ENCODE data around the gene HMGN3. TPM values are rescaled to one million over a fixed set of nuclear protein-coding genes. Genes with fewer than 3 reads are reported as not detected.

HMGN3 gene
- total RNA-seq, 1 donor from 2014 or later: 29.9 TPM

DNA sequence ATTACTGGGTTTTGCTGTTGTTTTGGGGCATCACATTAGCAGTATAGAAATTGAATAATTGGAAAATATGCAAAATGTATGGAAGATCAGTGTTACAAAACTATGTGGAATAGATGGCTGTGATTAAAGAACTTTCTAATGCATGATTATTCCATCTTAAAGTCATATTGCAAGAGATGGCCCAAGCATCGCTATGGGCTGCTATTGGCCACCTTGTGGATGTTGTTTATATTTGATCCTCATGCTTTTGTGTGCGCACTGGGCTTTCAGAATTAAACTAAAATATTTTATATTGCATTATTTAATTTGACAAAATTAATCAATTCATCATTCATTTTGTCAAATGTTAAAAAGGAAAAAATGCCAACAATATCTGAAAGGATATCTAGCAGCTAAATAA is 16.1 kb upstream of the HMGN3 start:
- ATAC-seq (ENCODE audit: low read depth): no peak
- CTCF ChIA-PET: no interaction called here
- intact Hi-C loops (cut with micrococcal nuclease): no loop called here

GRCh38 chr6:79250107-79250514 is 15.6 kb upstream of the HMGN3 start:
- intact Hi-C loops (cut with micrococcal nuclease): no loop called here
- DNase-seq: no peak
- TF ChIP-seq, protein P1, sequence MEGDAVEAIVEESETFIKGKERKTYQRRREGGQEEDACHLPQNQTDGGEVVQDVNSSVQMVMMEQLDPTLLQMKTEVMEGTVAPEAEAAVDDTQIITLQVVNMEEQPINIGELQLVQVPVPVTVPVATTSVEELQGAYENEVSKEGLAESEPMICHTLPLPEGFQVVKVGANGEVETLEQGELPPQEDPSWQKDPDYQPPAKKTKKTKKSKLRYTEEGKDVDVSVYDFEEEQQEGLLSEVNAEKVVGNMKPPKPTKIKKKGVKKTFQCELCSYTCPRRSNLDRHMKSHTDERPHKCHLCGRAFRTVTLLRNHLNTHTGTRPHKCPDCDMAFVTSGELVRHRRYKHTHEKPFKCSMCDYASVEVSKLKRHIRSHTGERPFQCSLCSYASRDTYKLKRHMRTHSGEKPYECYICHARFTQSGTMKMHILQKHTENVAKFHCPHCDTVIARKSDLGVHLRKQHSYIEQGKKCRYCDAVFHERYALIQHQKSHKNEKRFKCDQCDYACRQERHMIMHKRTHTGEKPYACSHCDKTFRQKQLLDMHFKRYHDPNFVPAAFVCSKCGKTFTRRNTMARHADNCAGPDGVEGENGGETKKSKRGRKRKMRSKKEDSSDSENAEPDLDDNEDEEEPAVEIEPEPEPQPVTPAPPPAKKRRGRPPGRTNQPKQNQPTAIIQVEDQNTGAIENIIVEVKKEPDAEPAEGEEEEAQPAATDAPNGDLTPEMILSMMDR (IDR thresholded peaks at IDR 0.05): no peak
- peaks cover 4% of the 10 kb centered on the region for H3K9me3 Mint-ChIP-seq
- CTCF ChIA-PET: no interaction called here
- POLR2A ChIA-PET: no interaction called here
- no peak for ATAC-seq (ENCODE audit: low read depth)
- no peak overlapping the region for H3K27ac Mint-ChIP-seq
- H3K4me3 Mint-ChIP-seq: no peak overlapping the region
- no peaks in the 10 kb centered on the region for H3K27me3 Mint-ChIP-seq
- H3K36me3 Mint-ChIP-seq (ENCODE audit: low read depth): no peaks in the 10 kb centered on the region
- peaks cover 15% of the 10 kb centered on the region for H3K4me1 Mint-ChIP-seq

More for the DNA sequence above, 16.1 kb upstream of the HMGN3 start:
- Mint-ChIP-seq H3K4me1 (peaks cover 15% of the 10 kb centered on the region), H3K27me3 (no peaks in the 10 kb centered on the region), H3K9me3 (peaks cover 6% of the 10 kb centered on the region), H3K27ac (no peak overlapping the region), H3K4me3 (no peak overlapping the region), H3K36me3 (ENCODE audit: low read depth) (no peaks in the 10 kb centered on the region)
- POLR2A ChIA-PET: no interaction called here
- no peak for DNase-seq
- TF ChIP-seq, protein P1 (IDR thresholded peaks at IDR 0.05): no peak

GRCh38 chr6:79249136-79249535 is 14.7 kb upstream of the HMGN3 start:
- Mint-ChIP-seq H3K4me3 (no peak overlapping the region), H3K4me1 (peaks cover 15% of the 10 kb centered on the region), H3K27ac (no peak overlapping the region), H3K9me3 (no peaks in the 10 kb centered on the region), H3K27me3 (no peaks in the 10 kb centered on the region), H3K36me3 (ENCODE audit: low read depth) (no peaks in the 10 kb centered on the region)
- TF ChIP-seq, protein P1 (IDR thresholded peaks at IDR 0.05): no peak
- DNase-seq (no peak), ATAC-seq (ENCODE audit: low read depth) (no peak)
- intact Hi-C loops (cut with micrococcal nuclease): loop anchor here (5.0 kb wide), 1 partner anchor 298 kb away; no protein-coding TSS in a partner anchor
- POLR2A ChIA-PET: no interaction called here
- CTCF ChIA-PET: no interaction called here

DNA sequence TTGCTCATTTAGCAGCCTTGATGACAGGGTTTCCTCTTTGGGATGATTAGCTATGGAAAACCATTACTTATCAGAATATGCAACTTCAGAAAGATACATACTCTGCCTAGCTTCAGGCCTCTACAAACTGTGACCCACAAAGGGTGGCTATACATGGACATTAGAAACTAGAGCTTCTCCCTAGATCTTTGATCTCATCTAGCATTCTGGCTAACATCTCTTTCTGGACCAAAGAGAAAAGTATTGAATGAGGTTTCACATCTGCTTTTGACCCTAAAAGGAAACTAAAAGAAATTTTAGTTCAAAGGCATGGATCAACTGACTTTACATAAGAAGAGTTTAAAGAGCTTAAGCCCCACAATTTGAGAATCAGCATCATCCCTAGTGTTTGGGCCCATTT is 12.4 kb upstream of the HMGN3 start:
- TF ChIP-seq, protein P1 (IDR thresholded peaks at IDR 0.05): no peak
- no peaks in the 10 kb centered on the region for H3K27me3 Mint-ChIP-seq
- H3K4me3 Mint-ChIP-seq: no peak overlapping the region
- CTCF ChIA-PET: no interaction called here
- no peak overlapping the region for H3K27ac Mint-ChIP-seq
- DNase-seq (no peak), ATAC-seq (ENCODE audit: low read depth) (no peak)
- no peaks in the 10 kb centered on the region for H3K36me3 Mint-ChIP-seq (ENCODE audit: low read depth)
- no peaks in the 10 kb centered on the region for H3K9me3 Mint-ChIP-seq
- intact Hi-C loops (cut with micrococcal nuclease): loop anchor here (5.0 kb wide), 1 partner anchor 300 kb away; no protein-coding TSS in a partner anchor
- peaks cover 15% of the 10 kb centered on the region for H3K4me1 Mint-ChIP-seq
- POLR2A ChIA-PET: no interaction called here

- Mint-ChIP-seq H3K4me3 (no peak overlapping the region), H3K27me3 (no peaks in the 10 kb centered on the region), H3K4me1 (no peaks in the 10 kb centered on the region), H3K9me3 (no peaks in the 10 kb centered on the region), H3K27ac (no peak overlapping the region), H3K36me3 (ENCODE audit: low read depth) (no peaks in the 10 kb centered on the region)
- POLR2A ChIA-PET: no interaction called here
- ATAC-seq (ENCODE audit: low read depth) (no peak), DNase-seq (no peak)
- TF ChIP-seq, protein P1 (IDR thresholded peaks at IDR 0.05): no peak
- intact Hi-C loops (cut with micrococcal nuclease): no loop called here
- CTCF ChIA-PET: no interaction called here
Measured at GRCh38 chr6:79241228-79241627, 6.7 kb upstream of the HMGN3 start.
